WTC11 (cell line): ENCODE measurements around the gene CLRN3. TPM values are rescaled to one million over a fixed set of nuclear protein-coding genes. Genes with fewer than 3 reads are reported as not detected.

Experiments
- ATAC-seq: fragments of 200-7000 bp; cut with Tn5 transposase; 2 replicates; pipeline ENCODE4 v1.10.0; 2021; ENCODE audit warnings: mild to moderate bottlenecking, moderate library complexity
- CTCF ChIA-PET: fragments of 300-600 bp; sonication (Branson Sonifier 250); formaldehyde crosslinking; loops from one replicate; lab custom pipeline; 2021; ENCODE audit warnings: antibody characterized with exemption; lab: Charles Lee
- POLR2A ChIA-PET: fragments of 350-600 bp; sonication (Branson Sonifier 250); formaldehyde crosslinking; loops from one replicate; lab custom pipeline; 2021; ENCODE audit warnings: antibody characterized with exemption; lab: Charles Lee
- DNase-seq: peaks from one replicate; pipeline ENCODE4 v3.0.0; 2021; ENCODE audit warnings: low spot score
- H3K27ac Mint-ChIP-seq: 2 replicates; pipeline ENCODE4 v1.8.0; 2021; ENCODE audit warnings: mixed read lengths
- H3K27me3 Mint-ChIP-seq: 2 replicates; pipeline ENCODE4 v1.8.0; 2021; ENCODE audit warnings: low read depth, mild to moderate bottlenecking, moderate library complexity, mixed read lengths
- H3K36me3 Mint-ChIP-seq: 2 replicates; pipeline ENCODE4 v1.8.0; 2021; ENCODE audit warnings: mixed read lengths
- H3K4me1 Mint-ChIP-seq: 2 replicates; pipeline ENCODE4 v1.8.0; 2022; ENCODE audit warnings: mixed read lengths
- H3K4me3 Mint-ChIP-seq: 2 replicates; pipeline ENCODE4 v1.8.0; 2021; ENCODE audit warnings: mild to moderate bottlenecking, moderate library complexity, mixed read lengths
- H3K9me3 Mint-ChIP-seq: 2 replicates; pipeline ENCODE4 v1.8.0; 2021; ENCODE audit warnings: mixed read lengths
- CREB1 ChIP-seq: sonication (generic); formaldehyde crosslinking; IDR thresholded peaks from 2 replicates; pipeline ENCODE4 v1.8.0; 2023; ENCODE audit warnings: mild to moderate bottlenecking, missing genetic modification reagents
- CREM ChIP-seq: sonication (generic); formaldehyde crosslinking; IDR thresholded peaks from 2 replicates; pipeline ENCODE4 v1.8.1; 2022; ENCODE audit warnings: mild to moderate bottlenecking, missing genetic modification reagents, moderate library complexity
- EMX1 ChIP-seq: fragments of 250-450 bp; sonication (Bioruptor Pico); IDR thresholded peaks from 2 replicates; pipeline ENCODE4 v1.8.0; 2021; ENCODE audit warnings: mild to moderate bottlenecking
- NFE2L1 ChIP-seq: sonication (generic); formaldehyde crosslinking; IDR thresholded peaks from 2 replicates; pipeline ENCODE4 v1.8.1; 2023; ENCODE audit warnings: missing genetic modification reagents
- NFYB ChIP-seq: sonication (generic); formaldehyde crosslinking; conservative IDR thresholded peaks from 2 replicates; pipeline ENCODE4 v1.8.0; 2022; ENCODE audit warnings: low read depth, missing genetic modification reagents
- NR2C2 ChIP-seq: sonication (generic); formaldehyde crosslinking; IDR thresholded peaks from 2 replicates; pipeline ENCODE4 v1.8.0; 2022; ENCODE audit warnings: mild to moderate bottlenecking, missing genetic modification reagents
- OVOL2 ChIP-seq: fragments of 250-450 bp; sonication (Bioruptor Pico); IDR thresholded peaks from 2 replicates; pipeline ENCODE4 v1.9.0; 2021; ENCODE audit warnings: mild to moderate bottlenecking, borderline replicate concordance
- SMAD3 ChIP-seq: sonication (generic); formaldehyde crosslinking; IDR thresholded peaks from 2 replicates; pipeline ENCODE4 v1.8.0; 2022; ENCODE audit warnings: missing genetic modification reagents, mild to moderate bottlenecking, borderline replicate concordance
- TCF7 ChIP-seq: sonication (generic); formaldehyde crosslinking; IDR thresholded peaks from 2 replicates; pipeline ENCODE4 v1.8.0; 2022; ENCODE audit warnings: mild to moderate bottlenecking, low read depth, missing genetic modification reagents, moderate library complexity
- TEAD1 ChIP-seq: sonication (generic); formaldehyde crosslinking; IDR thresholded peaks from 2 replicates; pipeline ENCODE4 v1.8.0; 2022; ENCODE audit warnings: mild to moderate bottlenecking, missing genetic modification reagents
- TEAD4 ChIP-seq: sonication (generic); formaldehyde crosslinking; IDR thresholded peaks from 2 replicates; pipeline ENCODE4 v1.8.0; 2022; ENCODE audit warnings: mild to moderate bottlenecking, missing genetic modification reagents
- TP53 ChIP-seq: sonication (generic); formaldehyde crosslinking; IDR thresholded peaks from 2 replicates; pipeline ENCODE4 v1.8.1; 2023; ENCODE audit warnings: mild to moderate bottlenecking, missing genetic modification reagents
- ZNF263 ChIP-seq: sonication (generic); formaldehyde crosslinking; IDR thresholded peaks from 2 replicates; pipeline ENCODE4 v1.8.1; 2022; ENCODE audit warnings: low read depth, mild to moderate bottlenecking, moderate library complexity, missing genetic modification reagents
- total RNA-seq: library from RNA; stranded (reverse); gene quantifications from 3 replicates; pipeline ENCODE4 v1.2.3, GENCODE V29; 2021
- TF ChIP-seq, protein P1 (sequence below): sonication (generic); formaldehyde crosslinking; IDR thresholded peaks from 2 replicates; pipeline ENCODE4 v1.8.1; 2022; ENCODE audit warnings: mild to moderate bottlenecking, moderate library complexity, missing genetic modification reagents
- TF ChIP-seq, protein P2 (sequence below): fragments of 250-450 bp; sonication (Bioruptor Pico); conservative IDR thresholded peaks from 2 replicates; pipeline ENCODE4 v1.9.0; 2021; ENCODE audit warnings: mild to moderate bottlenecking
- TF ChIP-seq, protein P3 (sequence below): sonication (generic); formaldehyde crosslinking; IDR thresholded peaks from 2 replicates; pipeline ENCODE4 v1.8.1; 2023; ENCODE audit warnings: mild to moderate bottlenecking, missing genetic modification reagents, moderate library complexity
- TF ChIP-seq, protein P4 (sequence below): sonication (generic); formaldehyde crosslinking; IDR thresholded peaks from 2 replicates; pipeline ENCODE4 v1.8.1; 2022; ENCODE audit warnings: low read depth, mild to moderate bottlenecking, moderate library complexity, missing genetic modification reagents, borderline replicate concordance
- TF ChIP-seq, protein P5 (sequence below): sonication (generic); formaldehyde crosslinking; IDR thresholded peaks from 2 replicates; pipeline ENCODE4 v1.8.0; 2023; ENCODE audit warnings: missing genetic modification reagents
- TF ChIP-seq, protein P6 (sequence below): sonication (generic); formaldehyde crosslinking; IDR thresholded peaks from 2 replicates; pipeline ENCODE4 v1.8.0; 2023; ENCODE audit warnings: missing genetic modification reagents, mild to moderate bottlenecking, borderline replicate concordance

The CLRN3 gene
- total RNA-seq, 1 experiment from 2014 or later = not detected

DNA sequence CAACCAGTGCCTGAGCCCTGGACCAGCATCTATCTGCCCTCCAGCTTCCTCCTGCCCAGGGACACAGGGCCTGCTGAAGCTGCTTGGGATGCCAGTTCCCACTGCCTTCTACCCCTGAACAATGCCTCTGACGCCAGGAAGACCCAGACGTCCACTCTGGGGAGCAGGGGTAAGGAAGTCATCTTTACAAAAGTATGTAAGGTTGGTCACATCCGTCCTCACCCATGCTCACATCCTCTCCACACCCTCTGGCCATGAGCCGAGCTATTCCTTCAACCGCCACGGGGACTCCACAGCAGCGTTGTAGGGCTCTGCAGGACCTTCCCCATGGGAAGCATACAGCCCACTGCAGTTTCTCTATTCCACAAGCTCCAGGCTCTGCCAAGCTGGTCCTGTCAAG lies 58.5 kb downstream of the CLRN3 start:
- Mint-ChIP-seq H3K4me1 (peaks cover 6% of the 10 kb centered on the region), H3K27ac (no peak overlapping the region), H3K36me3 (no peaks in the 10 kb centered on the region), H3K27me3 (no peaks in the 10 kb centered on the region), H3K4me3 (no peak overlapping the region), H3K9me3 (peaks cover 15% of the 10 kb centered on the region)
- ChIA-PET CTCF (no interaction called here), POLR2A (no interaction called here)
- ATAC-seq = no peak
- DNase-seq = no peak
- TF ChIP-seq, protein P1, sequence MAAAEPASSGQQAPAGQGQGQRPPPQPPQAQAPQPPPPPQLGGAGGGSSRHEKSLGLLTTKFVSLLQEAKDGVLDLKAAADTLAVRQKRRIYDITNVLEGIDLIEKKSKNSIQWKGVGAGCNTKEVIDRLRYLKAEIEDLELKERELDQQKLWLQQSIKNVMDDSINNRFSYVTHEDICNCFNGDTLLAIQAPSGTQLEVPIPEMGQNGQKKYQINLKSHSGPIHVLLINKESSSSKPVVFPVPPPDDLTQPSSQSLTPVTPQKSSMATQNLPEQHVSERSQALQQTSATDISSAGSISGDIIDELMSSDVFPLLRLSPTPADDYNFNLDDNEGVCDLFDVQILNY (CRISPR knock-in tag) = no peak
- TF ChIP-seq TP53 (CRISPR knock-in tag) (no peak), CREM (no peak), ZNF263 (CRISPR knock-in tag) (no peak), CREB1 (no peak)
- TF ChIP-seq, protein P2, sequence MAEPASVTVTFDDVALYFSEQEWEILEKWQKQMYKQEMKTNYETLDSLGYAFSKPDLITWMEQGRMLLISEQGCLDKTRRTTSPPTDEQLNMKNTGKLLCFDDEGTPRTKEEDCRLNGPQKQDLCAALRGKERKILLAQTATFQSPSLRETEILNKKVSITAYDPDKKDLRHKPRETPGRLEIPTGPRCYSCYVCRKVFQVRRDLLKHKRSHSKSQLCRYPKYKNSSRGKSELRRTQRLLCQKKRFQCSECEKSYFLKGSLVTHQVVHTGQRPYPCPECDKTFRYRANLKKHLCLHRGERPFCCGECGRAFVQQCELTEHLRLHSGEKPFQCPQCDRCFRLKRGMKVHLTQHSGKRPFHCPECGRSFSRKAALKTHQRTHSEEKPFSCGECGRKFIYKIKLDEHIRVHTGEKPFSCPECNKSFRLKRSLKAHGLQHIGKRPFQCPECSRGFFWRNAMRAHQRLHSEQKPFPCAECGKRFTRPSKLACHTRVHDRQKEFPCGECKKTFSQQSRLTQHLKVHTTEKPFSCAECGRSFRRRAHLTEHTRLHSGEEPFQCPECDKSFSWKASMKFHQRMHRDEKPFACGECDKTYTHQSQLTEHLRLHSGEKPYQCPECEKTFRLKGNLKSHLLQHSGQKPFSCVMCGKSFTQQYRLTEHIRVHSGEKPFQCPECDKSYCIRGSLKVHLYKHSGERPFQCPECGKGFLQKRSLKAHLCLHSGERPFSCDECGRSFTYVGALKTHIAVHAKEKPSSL (CRISPR knock-in tag) = no peak
- TF ChIP-seq, protein P3, sequence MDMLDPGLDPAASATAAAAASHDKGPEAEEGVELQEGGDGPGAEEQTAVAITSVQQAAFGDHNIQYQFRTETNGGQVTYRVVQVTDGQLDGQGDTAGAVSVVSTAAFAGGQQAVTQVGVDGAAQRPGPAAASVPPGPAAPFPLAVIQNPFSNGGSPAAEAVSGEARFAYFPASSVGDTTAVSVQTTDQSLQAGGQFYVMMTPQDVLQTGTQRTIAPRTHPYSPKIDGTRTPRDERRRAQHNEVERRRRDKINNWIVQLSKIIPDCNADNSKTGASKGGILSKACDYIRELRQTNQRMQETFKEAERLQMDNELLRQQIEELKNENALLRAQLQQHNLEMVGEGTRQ (CRISPR knock-in tag) = no peak

DNA sequence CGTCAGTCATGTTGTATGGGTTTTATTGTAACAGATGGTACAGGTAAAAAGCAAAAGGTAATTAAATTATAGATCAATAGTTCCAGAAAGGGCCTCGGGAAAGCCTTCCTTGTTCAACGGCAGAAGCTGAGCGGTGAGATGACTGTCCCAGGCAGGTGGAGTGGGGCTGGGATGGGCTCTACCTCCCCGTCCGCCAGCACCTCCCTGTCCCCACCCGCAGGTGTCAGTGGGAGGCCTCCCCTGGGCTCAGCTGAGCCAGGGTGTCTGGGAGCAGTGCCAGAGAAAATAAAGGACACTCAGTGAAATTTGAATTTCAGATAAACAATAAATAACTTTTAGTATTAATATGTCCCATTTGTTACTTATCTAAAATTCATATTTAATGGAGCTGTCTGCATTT lies 58.9 kb downstream of the CLRN3 start:
- Mint-ChIP-seq H3K4me3 (no peak overlapping the region), H3K9me3 (peaks cover 11% of the 10 kb centered on the region), H3K4me1 (peaks cover 6% of the 10 kb centered on the region), H3K36me3 (no peaks in the 10 kb centered on the region), H3K27ac (no peak overlapping the region), H3K27me3 (no peaks in the 10 kb centered on the region)
- no peak for ATAC-seq
- CTCF ChIA-PET = no interaction called here
- DNase-seq = no peak
- no peak for TF ChIP-seq SMAD3 (CRISPR knock-in tag)
- TF ChIP-seq EMX1 (CRISPR knock-in tag) = no peak
- no peak for TF ChIP-seq NFE2L1 (CRISPR knock-in tag)
- TF ChIP-seq OVOL2 = no peak
- no peak for TF ChIP-seq TEAD1 (CRISPR knock-in tag)
- TF ChIP-seq TCF7 (CRISPR knock-in tag) = no peak
- TF ChIP-seq, protein P4, sequence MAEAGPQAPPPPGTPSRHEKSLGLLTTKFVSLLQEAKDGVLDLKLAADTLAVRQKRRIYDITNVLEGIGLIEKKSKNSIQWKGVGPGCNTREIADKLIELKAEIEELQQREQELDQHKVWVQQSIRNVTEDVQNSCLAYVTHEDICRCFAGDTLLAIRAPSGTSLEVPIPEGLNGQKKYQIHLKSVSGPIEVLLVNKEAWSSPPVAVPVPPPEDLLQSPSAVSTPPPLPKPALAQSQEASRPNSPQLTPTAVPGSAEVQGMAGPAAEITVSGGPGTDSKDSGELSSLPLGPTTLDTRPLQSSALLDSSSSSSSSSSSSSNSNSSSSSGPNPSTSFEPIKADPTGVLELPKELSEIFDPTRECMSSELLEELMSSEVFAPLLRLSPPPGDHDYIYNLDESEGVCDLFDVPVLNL = no peak
- TF ChIP-seq NR2C2 (CRISPR knock-in tag) = no peak
- TF ChIP-seq, protein P5, sequence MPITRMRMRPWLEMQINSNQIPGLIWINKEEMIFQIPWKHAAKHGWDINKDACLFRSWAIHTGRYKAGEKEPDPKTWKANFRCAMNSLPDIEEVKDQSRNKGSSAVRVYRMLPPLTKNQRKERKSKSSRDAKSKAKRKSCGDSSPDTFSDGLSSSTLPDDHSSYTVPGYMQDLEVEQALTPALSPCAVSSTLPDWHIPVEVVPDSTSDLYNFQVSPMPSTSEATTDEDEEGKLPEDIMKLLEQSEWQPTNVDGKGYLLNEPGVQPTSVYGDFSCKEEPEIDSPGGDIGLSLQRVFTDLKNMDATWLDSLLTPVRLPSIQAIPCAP = no peak
- TF ChIP-seq, protein P6, sequence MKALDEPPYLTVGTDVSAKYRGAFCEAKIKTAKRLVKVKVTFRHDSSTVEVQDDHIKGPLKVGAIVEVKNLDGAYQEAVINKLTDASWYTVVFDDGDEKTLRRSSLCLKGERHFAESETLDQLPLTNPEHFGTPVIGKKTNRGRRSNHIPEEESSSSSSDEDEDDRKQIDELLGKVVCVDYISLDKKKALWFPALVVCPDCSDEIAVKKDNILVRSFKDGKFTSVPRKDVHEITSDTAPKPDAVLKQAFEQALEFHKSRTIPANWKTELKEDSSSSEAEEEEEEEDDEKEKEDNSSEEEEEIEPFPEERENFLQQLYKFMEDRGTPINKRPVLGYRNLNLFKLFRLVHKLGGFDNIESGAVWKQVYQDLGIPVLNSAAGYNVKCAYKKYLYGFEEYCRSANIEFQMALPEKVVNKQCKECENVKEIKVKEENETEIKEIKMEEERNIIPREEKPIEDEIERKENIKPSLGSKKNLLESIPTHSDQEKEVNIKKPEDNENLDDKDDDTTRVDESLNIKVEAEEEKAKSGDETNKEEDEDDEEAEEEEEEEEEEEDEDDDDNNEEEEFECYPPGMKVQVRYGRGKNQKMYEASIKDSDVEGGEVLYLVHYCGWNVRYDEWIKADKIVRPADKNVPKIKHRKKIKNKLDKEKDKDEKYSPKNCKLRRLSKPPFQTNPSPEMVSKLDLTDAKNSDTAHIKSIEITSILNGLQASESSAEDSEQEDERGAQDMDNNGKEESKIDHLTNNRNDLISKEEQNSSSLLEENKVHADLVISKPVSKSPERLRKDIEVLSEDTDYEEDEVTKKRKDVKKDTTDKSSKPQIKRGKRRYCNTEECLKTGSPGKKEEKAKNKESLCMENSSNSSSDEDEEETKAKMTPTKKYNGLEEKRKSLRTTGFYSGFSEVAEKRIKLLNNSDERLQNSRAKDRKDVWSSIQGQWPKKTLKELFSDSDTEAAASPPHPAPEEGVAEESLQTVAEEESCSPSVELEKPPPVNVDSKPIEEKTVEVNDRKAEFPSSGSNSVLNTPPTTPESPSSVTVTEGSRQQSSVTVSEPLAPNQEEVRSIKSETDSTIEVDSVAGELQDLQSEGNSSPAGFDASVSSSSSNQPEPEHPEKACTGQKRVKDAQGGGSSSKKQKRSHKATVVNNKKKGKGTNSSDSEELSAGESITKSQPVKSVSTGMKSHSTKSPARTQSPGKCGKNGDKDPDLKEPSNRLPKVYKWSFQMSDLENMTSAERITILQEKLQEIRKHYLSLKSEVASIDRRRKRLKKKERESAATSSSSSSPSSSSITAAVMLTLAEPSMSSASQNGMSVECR (CRISPR knock-in tag) = no peak
- no peak for TF ChIP-seq NFYB (CRISPR knock-in tag)
- no peak for TF ChIP-seq TEAD4 (CRISPR knock-in tag)
- POLR2A ChIA-PET = no interaction called here
